Neutrophil (primary cell): ENCODE results near the gene TRIM24.
"Not testable (repeated sequence)": the region's sequence is repeated elsewhere in the genome, so short reads cannot be mapped to it uniquely, and the experiment has no call there.

Experiments
- H3K27ac ChIP-seq: fragments of 200-600 bp; sonication (generic); 2 replicates; pipeline ENCODE4 v1.5.1; 2016; ENCODE audit warnings: mild to moderate bottlenecking, moderate library complexity
- H3K27me3 ChIP-seq: fragments of 200-600 bp; sonication (generic); 2 replicates; pipeline ENCODE4 v1.6.0; 2016; ENCODE audit warnings: mild to moderate bottlenecking
- H3K36me3 ChIP-seq: fragments of 200-600 bp; sonication (generic); 2 replicates; pipeline ENCODE4 v1.5.1; 2017
- H3K4me1 ChIP-seq, 2 experiments: fragments of 200-600 bp in 1 of 2; sonication (generic) in 1 of 2; 1 replicate in 1 of 2; 2 replicates in 1 of 2; pipeline versions ENCODE4 v1.5.1 to v1.6.1; 2013 to 2016; ENCODE audit warnings: low read depth in 1 of 2, low read length in 1 of 2, mild to moderate bottlenecking in 1 of 2, moderate library complexity in 1 of 2; ENCODE audit not compliant: control insufficient read depth in 1 of 2, insufficient read depth in 1 of 2
- H3K4me3 ChIP-seq, 2 experiments: fragments of 200-600 bp in 1 of 2; sonication (generic) in 1 of 2; 1 replicate in 1 of 2; 2 replicates in 1 of 2; pipeline ENCODE4 v1.5.1; 2013 to 2016; ENCODE audit warnings: low read depth in 1 of 2, low read length in 1 of 2, mild to moderate bottlenecking in 1 of 2, moderate library complexity in 1 of 2
- H3K9me3 ChIP-seq: fragments of 200-600 bp; sonication (generic); 2 replicates; pipeline ENCODE4 v1.5.1; 2016
- TF ChIP-seq, protein P1 (sequence below): fragments of 200-600 bp; sonication (generic); IDR thresholded peaks from 2 replicates; pipeline ENCODE4 v1.5.1; 2016; ENCODE audit warnings: antibody characterized with exemption

TRIM24 gene

GRCh38 chr7:138460176-138460648 is at the start of gene TRIM24:
Gene TRIM24, plus strand, starts transcription at chr7:138460259. Its CDS starts 290 bp downstream, at chr7:138460549.
- Histone ChIP-seq H3K27ac (peak within 1 kb of the TSS; percentile 90), H3K4me1 (peaks cover 17 to 20% of the 10 kb centered on the region in 2 experiments), H3K9me3 (no peaks in the 10 kb centered on the region), H3K4me3 (peak within 1 kb of the TSS; percentile 69 to 95), H3K36me3 (no peaks in the 10 kb centered on the region), H3K27me3 (no peaks in the 10 kb centered on the region)
- TF ChIP-seq, protein P1, sequence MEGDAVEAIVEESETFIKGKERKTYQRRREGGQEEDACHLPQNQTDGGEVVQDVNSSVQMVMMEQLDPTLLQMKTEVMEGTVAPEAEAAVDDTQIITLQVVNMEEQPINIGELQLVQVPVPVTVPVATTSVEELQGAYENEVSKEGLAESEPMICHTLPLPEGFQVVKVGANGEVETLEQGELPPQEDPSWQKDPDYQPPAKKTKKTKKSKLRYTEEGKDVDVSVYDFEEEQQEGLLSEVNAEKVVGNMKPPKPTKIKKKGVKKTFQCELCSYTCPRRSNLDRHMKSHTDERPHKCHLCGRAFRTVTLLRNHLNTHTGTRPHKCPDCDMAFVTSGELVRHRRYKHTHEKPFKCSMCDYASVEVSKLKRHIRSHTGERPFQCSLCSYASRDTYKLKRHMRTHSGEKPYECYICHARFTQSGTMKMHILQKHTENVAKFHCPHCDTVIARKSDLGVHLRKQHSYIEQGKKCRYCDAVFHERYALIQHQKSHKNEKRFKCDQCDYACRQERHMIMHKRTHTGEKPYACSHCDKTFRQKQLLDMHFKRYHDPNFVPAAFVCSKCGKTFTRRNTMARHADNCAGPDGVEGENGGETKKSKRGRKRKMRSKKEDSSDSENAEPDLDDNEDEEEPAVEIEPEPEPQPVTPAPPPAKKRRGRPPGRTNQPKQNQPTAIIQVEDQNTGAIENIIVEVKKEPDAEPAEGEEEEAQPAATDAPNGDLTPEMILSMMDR = no peak

DNA sequence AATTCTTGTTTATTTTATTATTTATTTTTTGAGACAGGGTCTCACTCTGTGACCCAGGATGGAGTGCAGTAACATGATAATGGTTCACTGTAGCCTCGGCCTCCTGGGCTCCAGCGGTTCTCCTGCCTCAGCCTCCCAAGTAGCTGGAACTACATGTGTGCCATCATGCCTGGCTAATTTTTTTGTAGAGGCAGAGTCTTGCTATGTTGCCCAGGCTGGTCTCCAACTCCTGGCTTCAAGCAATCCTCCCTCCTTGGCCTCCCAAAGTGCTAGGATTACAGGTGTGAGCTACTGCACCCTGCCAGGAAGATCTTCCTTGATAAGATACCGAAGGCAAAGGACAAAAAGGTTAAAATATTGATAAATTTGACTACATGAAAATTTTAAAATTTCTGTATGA is 48.0 kb upstream of the TRIM24 start:
- not testable (repeated sequence) for H3K4me1 ChIP-seq, H3K36me3 ChIP-seq, H3K9me3 ChIP-seq, H3K4me3 ChIP-seq, H3K27me3 ChIP-seq, H3K27ac ChIP-seq

DNA sequence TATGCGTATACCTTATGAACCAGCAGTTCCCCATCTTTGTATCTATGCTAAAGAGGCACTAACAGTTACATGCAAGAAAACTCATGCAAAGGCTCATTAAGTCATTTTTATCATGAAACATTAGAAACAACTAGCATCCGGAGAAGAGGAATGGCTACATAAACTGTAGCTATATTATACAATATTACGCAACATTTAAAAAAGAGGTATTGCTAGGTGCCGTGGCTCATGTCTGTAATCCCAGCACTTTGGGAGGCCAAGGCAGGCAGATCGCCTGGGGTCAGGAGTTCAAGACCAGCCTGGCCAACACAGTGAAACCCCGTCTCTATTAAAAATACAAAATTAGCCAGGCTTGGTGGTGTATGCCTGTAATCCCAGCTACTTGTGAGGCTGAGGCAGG is 47.1 kb upstream of the TRIM24 start:
- H3K36me3 ChIP-seq, H3K27me3 ChIP-seq, H3K9me3 ChIP-seq, H3K4me3 ChIP-seq, H3K4me1 ChIP-seq, H3K27ac ChIP-seq: not testable (repeated sequence)

DNA sequence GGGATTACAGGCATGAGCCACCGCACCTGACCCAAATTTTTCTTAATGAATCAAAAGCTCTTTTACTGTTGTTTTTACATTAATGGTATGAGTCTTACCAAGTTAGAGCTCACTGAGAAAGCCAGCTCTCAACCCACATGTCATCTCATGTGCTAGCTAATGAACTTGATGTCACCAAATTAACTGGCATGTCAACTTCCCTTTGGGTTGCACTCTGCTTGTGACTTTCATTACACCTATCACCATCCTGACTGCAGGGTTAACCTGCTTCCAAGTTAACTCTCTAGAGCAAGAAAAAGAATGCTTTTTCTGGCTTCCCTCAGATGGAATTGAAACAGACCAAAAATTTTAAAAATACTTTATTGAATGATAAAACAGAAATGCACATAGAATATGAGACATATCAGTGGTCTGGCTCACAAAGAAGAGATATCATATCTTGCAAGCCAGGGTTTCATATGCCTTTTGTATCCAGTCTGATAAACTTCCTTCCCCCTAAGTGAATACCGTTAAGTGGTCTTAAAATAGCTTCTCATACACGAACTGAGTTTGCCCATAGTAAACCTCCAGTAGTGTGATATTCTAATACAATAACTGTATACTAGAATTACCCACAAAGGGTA is 42.9 kb upstream of the TRIM24 start:
- TF ChIP-seq, protein P1 = no peak
- Histone ChIP-seq H3K9me3 (no peaks in the 10 kb centered on the region), H3K4me3 (no peak overlapping the region), H3K36me3 (no peaks in the 10 kb centered on the region), H3K27me3 (no peaks in the 10 kb centered on the region), H3K27ac (no peak overlapping the region), H3K4me1 (no peaks in the 10 kb centered on the region)

DNA sequence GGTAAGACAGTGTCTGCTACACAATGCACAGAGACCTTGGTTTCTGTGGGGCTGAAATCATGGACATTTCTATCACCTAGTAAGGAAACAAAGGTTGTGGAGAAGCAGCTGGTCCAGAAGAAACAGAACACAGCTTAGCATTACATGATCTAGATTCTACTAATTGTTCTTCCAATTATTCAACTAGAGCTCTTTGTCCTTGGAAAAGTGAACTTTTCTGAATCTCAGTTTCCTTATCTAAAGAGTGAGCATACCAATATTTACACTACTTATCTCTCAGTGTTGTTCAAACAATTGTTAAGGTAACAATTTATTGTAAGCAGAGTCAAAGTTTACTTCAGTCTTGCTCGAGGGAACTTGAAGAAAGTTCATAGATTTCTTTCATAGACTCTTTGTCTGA is 42.3 kb upstream of the TRIM24 start:
- H3K4me1 ChIP-seq = no peaks in the 10 kb centered on the region
- H3K27me3 ChIP-seq = no peaks in the 10 kb centered on the region
- TF ChIP-seq, protein P1 = no peak
- no peaks in the 10 kb centered on the region for H3K36me3 ChIP-seq
- H3K27ac ChIP-seq = no peak overlapping the region
- H3K9me3 ChIP-seq = no peaks in the 10 kb centered on the region
- H3K4me3 ChIP-seq = no peak overlapping the region

DNA sequence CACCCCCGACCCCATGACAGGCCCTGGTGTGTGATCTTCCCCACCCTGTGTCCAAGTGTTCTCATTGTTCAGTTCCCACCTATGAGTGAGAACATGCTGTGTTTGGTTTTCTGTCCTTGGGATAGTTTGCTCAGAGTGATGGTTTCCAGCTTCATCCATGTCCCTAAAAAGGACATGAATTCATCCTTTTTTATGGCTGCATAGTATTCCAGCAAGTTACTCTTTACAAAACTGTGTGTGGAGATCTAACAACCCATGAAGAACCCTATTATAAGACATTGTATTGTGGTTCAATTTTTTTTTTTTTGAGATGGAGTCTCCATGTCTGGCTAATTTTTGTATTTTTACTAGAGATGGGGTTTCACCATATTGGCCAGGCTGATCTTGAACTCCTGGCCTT is 41.7 kb upstream of the TRIM24 start:
- H3K27me3 ChIP-seq, H3K9me3 ChIP-seq, H3K36me3 ChIP-seq, H3K27ac ChIP-seq, H3K4me1 ChIP-seq, H3K4me3 ChIP-seq: not testable (repeated sequence)

DNA sequence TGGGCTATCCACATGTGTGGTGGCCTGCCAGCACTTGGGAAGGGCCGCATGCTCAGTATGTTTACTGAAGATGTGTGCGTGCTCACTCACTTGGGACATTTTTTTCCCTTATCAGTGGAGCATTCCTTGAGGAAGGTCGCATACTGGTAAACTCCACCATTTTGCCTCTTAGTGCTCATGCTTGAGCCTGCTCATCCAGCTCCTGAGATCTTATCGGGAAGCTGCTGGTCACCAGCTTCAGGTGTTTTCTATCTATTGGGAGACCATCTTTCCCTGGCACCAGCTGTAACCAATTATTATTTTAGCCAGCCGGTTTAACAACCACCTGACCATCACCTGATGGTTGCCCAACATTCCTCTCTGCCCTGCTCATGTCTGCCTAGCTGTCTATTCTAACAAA is 35.0 kb upstream of the TRIM24 start:
- Histone ChIP-seq H3K36me3 (no peaks in the 10 kb centered on the region), H3K27me3 (no peaks in the 10 kb centered on the region), H3K9me3 (peaks cover 16% of the 10 kb centered on the region), H3K4me1 (no peaks in the 10 kb centered on the region), H3K27ac (no peak overlapping the region), H3K4me3 (no peak overlapping the region)
- TF ChIP-seq, protein P1 = no peak
